Erythroblast (primary cell): ENCODE results near the gene SEPTIN3.
A peak's percentile ranks its signal among the peaks of the same experiment; 100 is the strongest.

Experiments used
- DNase-seq, 2 experiments: peaks; one replicate each; lab custom pipeline; 2025; lab: John Stamatoyannopoulos, UW
- GATA1 ChIP-seq: IDR thresholded peaks from 2 replicates; pipeline ENCODE4 v1.6.1; 2011; ENCODE audit warnings: low read depth, mild to moderate bottlenecking, control low read depth, low read length, moderate library complexity
- POLR2A ChIP-seq: IDR thresholded peaks from 2 replicates; pipeline ENCODE4 v1.6.1; 2011; ENCODE audit warnings: mild to moderate bottlenecking, low read length

Gene SEPTIN3

GRCh38 chr22:41998361-41999261 lies 29.4 kb downstream of the SEPTIN3 start, which contains the start of gene WBP2NL:
TSS of gene WBP2NL (plus strand) at chr22:41998788. CDS start at chr22:41998819, 31 bp downstream.
- TF ChIP-seq GATA1 (no peak), POLR2A (peak; percentile 44)

GRCh38 chr22:42000466-42000865 lies 31.2 kb downstream of the SEPTIN3 start:
- TF ChIP-seq POLR2A (no peak), GATA1 (no peak)
- DNase-seq: no peak

More at GRCh38 chr22:41998361-41999261, 29.4 kb downstream of the SEPTIN3 start, which contains the start of gene WBP2NL:
- peak; percentile 87 to 92 for DNase-seq

- TF ChIP-seq POLR2A (no peak), GATA1 (no peak)
- DNase-seq: no peak
Observed at GRCh38 chr22:42001121-42001520, 31.9 kb downstream of the SEPTIN3 start.

- DNase-seq: no peak
- no peak for TF ChIP-seq POLR2A
Observed at GRCh38 chr22:42001706-42002105, 32.5 kb downstream of the SEPTIN3 start.

GRCh38 chr22:42007922-42008321 lies 38.7 kb downstream of the SEPTIN3 start:
- TF ChIP-seq POLR2A (no peak), GATA1 (no peak)
- DNase-seq: no peak

- DNase-seq: no peak
- TF ChIP-seq POLR2A (no peak), GATA1 (no peak)
Observed at GRCh38 chr22:42010778-42011177, 41.5 kb downstream of the SEPTIN3 start.

GRCh38 chr22:42013385-42013784 lies 44.1 kb downstream of the SEPTIN3 start:
- TF ChIP-seq POLR2A: no peak
- TF ChIP-seq GATA1: no peak
- DNase-seq: no peak

GRCh38 chr22:42016111-42016510 lies 46.9 kb downstream of the SEPTIN3 start:
- no peak for DNase-seq
- TF ChIP-seq GATA1 (no peak), POLR2A (no peak)

GRCh38 chr22:42018224-42018623 lies 49.0 kb downstream of the SEPTIN3 start:
- no peak for DNase-seq
- TF ChIP-seq POLR2A (no peak), GATA1 (no peak)
